DOHH2 (cell line): Measurements from ENCODE around the gene KMT2C.
"Not testable (repeated sequence)": the region's sequence is repeated elsewhere in the genome, so short reads cannot be mapped to it uniquely, and the experiment has no call there.

Source experiments
- H3F3A ChIP-seq: fragments of 200-600 bp; sonication (generic), shearing (Covaris generic); 2 replicates; pipeline ENCODE4 v1.6.0; 2016; ENCODE audit warnings: antibody characterized with exemption, mild to moderate bottlenecking; ENCODE audit not compliant: control insufficient read depth, insufficient read depth
- H3K27ac ChIP-seq: fragments of 200-600 bp; sonication (generic); 2 replicates; pipeline ENCODE4 v1.5.1; 2014; ENCODE audit warnings: low read depth, mild to moderate bottlenecking, low read length, moderate library complexity
- H3K27me3 ChIP-seq: fragments of 200-600 bp; sonication (generic); 2 replicates; pipeline ENCODE4 v1.6.1; 2014; ENCODE audit warnings: mild to moderate bottlenecking, low read length, mixed read lengths; ENCODE audit not compliant: control insufficient read depth
- H3K36me3 ChIP-seq: fragments of 200-600 bp; sonication (generic); 2 replicates; pipeline ENCODE4 v1.6.1; 2014; ENCODE audit warnings: mild to moderate bottlenecking, low read length, moderate library complexity, mixed read lengths; ENCODE audit not compliant: control insufficient read depth
- H3K4me1 ChIP-seq: fragments of 200-600 bp; sonication (generic); 2 replicates; pipeline ENCODE4 v1.6.1; 2014; ENCODE audit warnings: mild to moderate bottlenecking, low read length, mixed read lengths; ENCODE audit not compliant: control insufficient read depth
- H3K4me2 ChIP-seq: fragments of 200-600 bp; sonication (generic); 2 replicates; pipeline ENCODE4 v1.6.0; 2014; ENCODE audit warnings: mild to moderate bottlenecking, low read length, moderate library complexity
- H3K4me3 ChIP-seq: fragments of 200-600 bp; sonication (generic); 2 replicates; pipeline ENCODE4 v1.5.1; 2014; ENCODE audit warnings: mild to moderate bottlenecking, low read length, mixed read lengths
- H3K79me2 ChIP-seq: fragments of 200-600 bp; sonication (generic); 2 replicates; pipeline ENCODE4 v1.6.1; 2014; ENCODE audit warnings: mild to moderate bottlenecking, low read length, mixed read lengths; ENCODE audit not compliant: control insufficient read depth
- H3K9me2 ChIP-seq: fragments of 200-600 bp; sonication (generic); replicated peaks from 2 replicates; pipeline ENCODE4 v1.6.1; 2014; ENCODE audit warnings: mild to moderate bottlenecking, low read length, mixed read lengths; ENCODE audit not compliant: control insufficient read depth
- H3K9me3 ChIP-seq: fragments of 200-600 bp; sonication (generic); 2 replicates; pipeline ENCODE4 v1.6.1; 2014; ENCODE audit warnings: antibody characterized with exemption, low read length, mixed read lengths; ENCODE audit not compliant: control insufficient read depth, insufficient read depth
- H4K20me1 ChIP-seq: fragments of 200-600 bp; sonication (generic); 2 replicates; pipeline ENCODE4 v1.6.0; 2014; ENCODE audit warnings: low read depth, mild to moderate bottlenecking, antibody characterized with exemption, low read length, moderate library complexity; ENCODE audit not compliant: control insufficient read depth, insufficient read depth
- CTCF ChIP-seq: fragments of 200-600 bp; sonication (generic); IDR thresholded peaks from one replicate; pipeline ENCODE4 v1.5.1; 2014; ENCODE audit warnings: antibody characterized with exemption, mild to moderate bottlenecking, low read depth, low read length; ENCODE audit not compliant: poor library complexity, severe bottlenecking
- EZH2phosphoT487 ChIP-seq: fragments of 200-600 bp; sonication (generic); IDR thresholded peaks from 2 replicates; pipeline ENCODE4 v1.6.1; 2017; ENCODE audit warnings: borderline replicate concordance, mild to moderate bottlenecking, antibody characterized with exemption, low read length, moderate library complexity, mixed read lengths

Gene KMT2C

GRCh38 chr7:152430854-152431253, 4.9 kb downstream of the KMT2C start:
- Histone ChIP-seq H3K4me2 (0 out of 2 replicates have a peak overlapping the region, but pooled peaks have one; percentile 27), H4K20me1 (peaks cover 33% of the 10 kb centered on the region), H3K27me3 (no peaks in the 10 kb centered on the region), H3K4me3 (no peak overlapping the region; the same call in 1 of the 2 replicates), H3K79me2 (peaks cover 98% of the 10 kb centered on the region), H3K4me1 (peaks cover 35% of the 10 kb centered on the region), H3K9me2 (no peaks in the 10 kb centered on the region), H3K9me3 (no peaks in the 10 kb centered on the region), H3K27ac (no peak overlapping the region), H3F3A (peaks cover 18% of the 10 kb centered on the region), H3K36me3 (peaks cover 20% of the 10 kb centered on the region)
- TF ChIP-seq CTCF (no peak), EZH2phosphoT487 (no peak)

- peaks cover 35% of the 10 kb centered on the region for H3K4me1 ChIP-seq
- H3F3A ChIP-seq, result peaks cover 16% of the 10 kb centered on the region
- H3K27ac ChIP-seq, H3K9me2 ChIP-seq, H3K4me3 ChIP-seq, H3K9me3 ChIP-seq, H3K4me2 ChIP-seq, H3K27me3 ChIP-seq: not testable (repeated sequence)
- peaks cover 33% of the 10 kb centered on the region for H4K20me1 ChIP-seq
- H3K79me2 ChIP-seq, result peaks cover 100% of the 10 kb centered on the region
- H3K36me3 ChIP-seq, result peaks cover 17% of the 10 kb centered on the region
Measured at GRCh38 chr7:152430118-152430517, 5.7 kb downstream of the KMT2C start.

- Histone ChIP-seq H4K20me1 (peaks cover 28% of the 10 kb centered on the region), H3K27ac (no peak overlapping the region), H3K9me3 (peaks cover 21% of the 10 kb centered on the region), H3K36me3 (peaks cover 32% of the 10 kb centered on the region), H3K9me2 (no peaks in the 10 kb centered on the region), H3K4me1 (peaks cover 30% of the 10 kb centered on the region), H3F3A (peaks cover 10% of the 10 kb centered on the region), H3K79me2 (peaks cover 100% of the 10 kb centered on the region), H3K4me3 (no peak overlapping the region), H3K4me2 (no peak overlapping the region), H3K27me3 (no peaks in the 10 kb centered on the region)
- TF ChIP-seq CTCF (no peak), EZH2phosphoT487 (no peak)
Measured at GRCh38 chr7:152424348-152425108, 11.3 kb downstream of the KMT2C start.

- Histone ChIP-seq H3F3A (peaks cover 10% of the 10 kb centered on the region), H3K9me2 (no peaks in the 10 kb centered on the region), H3K4me2 (no peak overlapping the region), H3K9me3 (peaks cover 21% of the 10 kb centered on the region), H3K36me3 (peaks cover 32% of the 10 kb centered on the region), H3K79me2 (peaks cover 100% of the 10 kb centered on the region), H3K27me3 (no peaks in the 10 kb centered on the region), H4K20me1 (peaks cover 27% of the 10 kb centered on the region), H3K4me3 (no peak overlapping the region), H3K27ac (no peak overlapping the region), H3K4me1 (peaks cover 31% of the 10 kb centered on the region)
- TF ChIP-seq EZH2phosphoT487, result no peak
- TF ChIP-seq CTCF, result no peak
Measured at GRCh38 chr7:152423991-152424347, 11.8 kb downstream of the KMT2C start.

GRCh38 chr7:152423171-152423570, 12.6 kb downstream of the KMT2C start:
- H3K27ac ChIP-seq, H3K27me3 ChIP-seq, H3K4me2 ChIP-seq, H3K4me3 ChIP-seq, H3K9me2 ChIP-seq: not testable (repeated sequence)
- Histone ChIP-seq H3K9me3 (peaks cover 21% of the 10 kb centered on the region), H3K4me1 (peaks cover 27% of the 10 kb centered on the region), H4K20me1 (peaks cover 22% of the 10 kb centered on the region), H3K79me2 (peaks cover 100% of the 10 kb centered on the region), H3K36me3 (peaks cover 32% of the 10 kb centered on the region), H3F3A (peaks cover 10% of the 10 kb centered on the region)
